HEK293T (cell line): ENCODE measurements around the gene KIF5C.

ENCODE experiments used
- CTCF ChIA-PET: fragments of 350-600 bp; formaldehyde crosslinking; extraction: SDS; loops from one replicate; lab custom pipeline; 2021; ENCODE audit warnings: antibody characterized with exemption, inconsistent platforms; lab: Yijun Ruan, JAX
- POLR2A ChIA-PET: fragments of 350-600 bp; formaldehyde crosslinking; extraction: SDS; loops from one replicate; lab custom pipeline; 2020; ENCODE audit warnings: antibody characterized with exemption, inconsistent platforms; lab: Yijun Ruan, JAX
- DNase-seq: peaks from one replicate; pipeline ENCODE4 v3.0.0; 2012; ENCODE audit warnings: mixed read lengths; ENCODE audit errors: extremely low spot score
- ARNT ChIP-seq: fragments of 450-650 bp; IDR thresholded peaks from 2 replicates; pipeline ENCODE4 v1.6.1; 2017; ENCODE audit warnings: mild to moderate bottlenecking
- BHLHE40 ChIP-seq: fragments of 450-650 bp; IDR thresholded peaks from 2 replicates; pipeline ENCODE4 v1.6.1; 2016; ENCODE audit warnings: mild to moderate bottlenecking, moderate library complexity, borderline replicate concordance
- CTBP1 ChIP-seq: fragments of 450-650 bp; IDR thresholded peaks from 2 replicates; pipeline ENCODE4 v1.6.1; 2016; ENCODE audit warnings: borderline replicate concordance
- ELF4 ChIP-seq: fragments of 450-650 bp; IDR thresholded peaks from 2 replicates; pipeline ENCODE4 v1.6.1; 2017; ENCODE audit warnings: antibody characterized with exemption
- FOXA1 ChIP-seq: fragments of 450-650 bp; IDR thresholded peaks from 2 replicates; pipeline ENCODE4 v1.6.1; 2016; ENCODE audit warnings: mild to moderate bottlenecking
- FOXK2 ChIP-seq: fragments of 450-650 bp; IDR thresholded peaks from 2 replicates; pipeline ENCODE4 v1.6.1; 2016; ENCODE audit warnings: mild to moderate bottlenecking
- FOXM1 ChIP-seq: fragments of 450-650 bp; IDR thresholded peaks from 2 replicates; pipeline ENCODE4 v1.6.1; 2017; ENCODE audit warnings: mild to moderate bottlenecking, borderline replicate concordance
- HDGF ChIP-seq: fragments of 450-650 bp; IDR thresholded peaks from 2 replicates; pipeline ENCODE4 v1.6.1; 2017; ENCODE audit warnings: antibody characterized with exemption, borderline replicate concordance
- L3MBTL2 ChIP-seq: fragments of 450-650 bp; conservative IDR thresholded peaks from 2 replicates; pipeline ENCODE4 v1.6.1; 2016; ENCODE audit warnings: mild to moderate bottlenecking
- LEF1 ChIP-seq: fragments of 450-650 bp; IDR thresholded peaks from 2 replicates; pipeline ENCODE4 v1.6.1; 2017; ENCODE audit warnings: mild to moderate bottlenecking, borderline replicate concordance
- NFRKB ChIP-seq: fragments of 450-650 bp; IDR thresholded peaks from 2 replicates; pipeline ENCODE4 v1.6.1; 2016; ENCODE audit warnings: mild to moderate bottlenecking, moderate library complexity
- PKNOX1 ChIP-seq: fragments of 450-650 bp; IDR thresholded peaks from 2 replicates; pipeline ENCODE4 v1.6.1; 2016
- SP1 ChIP-seq: fragments of 450-650 bp; IDR thresholded peaks from 2 replicates; pipeline ENCODE4 v1.6.1; 2017
- SUZ12 ChIP-seq: fragments of 450-650 bp; IDR thresholded peaks from 2 replicates; pipeline ENCODE4 v1.6.1; 2016; ENCODE audit warnings: mild to moderate bottlenecking
- TARDBP ChIP-seq: fragments of 450-650 bp; IDR thresholded peaks from 2 replicates; pipeline ENCODE4 v1.6.1; 2016
- ZNF384 ChIP-seq: fragments of 450-650 bp; IDR thresholded peaks from 2 replicates; pipeline ENCODE4 v1.6.1; 2016

KIF5C gene

GRCh38 chr2:149015501-149015900, 140.5 kb downstream of the KIF5C start:
- ChIA-PET CTCF (no interaction called here), POLR2A (no interaction called here)
- DNase-seq, result no peak
- TF ChIP-seq ARNT (no peak), L3MBTL2 (no peak), ELF4 (no peak), SP1 (no peak), FOXM1 (no peak), PKNOX1 (no peak), FOXA1 (no peak), BHLHE40 (no peak), TARDBP (no peak), ZNF384 (no peak), HDGF (no peak), LEF1 (no peak), SUZ12 (no peak), NFRKB (no peak), CTBP1 (no peak), FOXK2 (no peak)

GRCh38 chr2:149015926-149016563, 141.0 kb downstream of the KIF5C start:
- ChIA-PET CTCF (interaction anchor here (0.5 to 1.0 kb wide), 2 partner anchors 372 to 548 kb away, joined by 3 to 5 read pairs; no protein-coding TSS in a partner anchor), POLR2A (no interaction called here)
- DNase-seq, result no peak
- TF ChIP-seq BHLHE40, result no peak
- no peak for TF ChIP-seq PKNOX1
- TF ChIP-seq CTBP1, result no peak
- no peak for TF ChIP-seq SUZ12
- no peak for TF ChIP-seq ELF4
- TF ChIP-seq NFRKB, result no peak
- no peak for TF ChIP-seq TARDBP
- no peak for TF ChIP-seq FOXK2
- no peak for TF ChIP-seq L3MBTL2
- no peak for TF ChIP-seq HDGF
- TF ChIP-seq LEF1, result no peak
- TF ChIP-seq FOXM1, result no peak
- no peak for TF ChIP-seq SP1
- TF ChIP-seq ARNT, result no peak

GRCh38 chr2:149017116-149017985, 142.3 kb downstream of the KIF5C start:
- POLR2A ChIA-PET, result no interaction called here
- DNase-seq, result peak; percentile 74
- TF ChIP-seq NFRKB, result no peak
- no peak for TF ChIP-seq ELF4
- no peak for TF ChIP-seq PKNOX1
- TF ChIP-seq FOXK2, result no peak
- no peak for TF ChIP-seq FOXM1
- no peak for TF ChIP-seq CTBP1
- no peak for TF ChIP-seq SP1
- CTCF ChIA-PET, result interaction anchor here (0.6 to 2.2 kb wide), 12 partner anchors 8 to 731 kb away, joined by 3 to 7 read pairs (median 3); no protein-coding TSS in a partner anchor

GRCh38 chr2:149018981-149019380, 144.0 kb downstream of the KIF5C start:
- POLR2A ChIA-PET, result no interaction called here
- TF ChIP-seq SP1 (no peak), TARDBP (no peak), NFRKB (no peak), ELF4 (no peak), SUZ12 (no peak), BHLHE40 (no peak), FOXA1 (no peak), LEF1 (no peak), FOXK2 (no peak), PKNOX1 (no peak), L3MBTL2 (no peak), CTBP1 (no peak), ARNT (no peak)
- CTCF ChIA-PET, result interaction anchor here (1.3 to 2.2 kb wide), 2 partner anchors 22 to 543 kb away, joined by 4 to 7 read pairs; no protein-coding TSS in a partner anchor
- DNase-seq, result no peak

GRCh38 chr2:149019768-149020167, 144.7 kb downstream of the KIF5C start:
- CTCF ChIA-PET, result interaction anchor here (1.3 kb wide), 1 partner anchor 21 kb away, joined by 4 read pairs; no protein-coding TSS in a partner anchor
- TF ChIP-seq PKNOX1 (no peak), ZNF384 (no peak), SP1 (no peak), NFRKB (no peak), CTBP1 (no peak), HDGF (no peak), TARDBP (no peak), FOXA1 (no peak), FOXM1 (no peak), L3MBTL2 (no peak), ELF4 (no peak), FOXK2 (no peak), ARNT (no peak), BHLHE40 (no peak), LEF1 (no peak), SUZ12 (no peak)
- DNase-seq, result no peak
- POLR2A ChIA-PET, result no interaction called here
